GM21447 (cell line): ENCODE results near the gene ISL1.

Experiments
- ATAC-seq: cut with Tn5 transposase; IDR thresholded peaks from one replicate; pipeline ENCODE4 v1.9.1; 2021; ENCODE audit not compliant: unreplicated experiment

The ISL1 gene

GRCh38 chr5:51383131-51384121 lies at the start of gene ISL1:
Gene ISL1 (plus strand): TSS chr5:51383448. CDS start chr5:51383672, 224 bp downstream.
- ATAC-seq: no peak

- ATAC-seq: no peak
These were observed 46.4 kb upstream of the ISL1 start for GRCh38 chr5:51336878-51337277.

- ATAC-seq: no peak
These were observed 38.1 kb upstream of the ISL1 start for GRCh38 chr5:51345106-51345505.

GRCh38 chr5:51347157-51347556 lies 36.1 kb upstream of the ISL1 start:
- no peak for ATAC-seq

- no peak for ATAC-seq
These were observed 35.5 kb upstream of the ISL1 start for GRCh38 chr5:51347704-51348103.

GRCh38 chr5:51371052-51371451 lies 12.2 kb upstream of the ISL1 start:
- ATAC-seq: no peak

GRCh38 chr5:51373880-51374523 lies 9.2 kb upstream of the ISL1 start:
- ATAC-seq: no peak

- no peak for ATAC-seq
These were observed 8.2 kb upstream of the ISL1 start for GRCh38 chr5:51375084-51375483.

GRCh38 chr5:51376509-51376908 lies 6.7 kb upstream of the ISL1 start:
- ATAC-seq: no peak

GRCh38 chr5:51377151-51378060 lies 5.8 kb upstream of the ISL1 start:
- no peak for ATAC-seq

GRCh38 chr5:51378061-51378409 lies 5.2 kb upstream of the ISL1 start:
- ATAC-seq: no peak

GRCh38 chr5:51378448-51379330 lies 4.6 kb upstream of the ISL1 start:
- no peak for ATAC-seq

- ATAC-seq: no peak
These were observed 3.9 kb upstream of the ISL1 start for GRCh38 chr5:51379331-51379700.

- no peak for ATAC-seq
These were observed 2.5 kb upstream of the ISL1 start for GRCh38 chr5:51380603-51381207.

- ATAC-seq: no peak
These were observed 1.3 kb upstream of the ISL1 start for GRCh38 chr5:51381761-51382474.

- ATAC-seq: no peak
These were observed 622 bp upstream of the ISL1 start for GRCh38 chr5:51382521-51383130.

GRCh38 chr5:51384281-51384840 lies 1.1 kb downstream of the ISL1 start:
- no peak for ATAC-seq

- ATAC-seq: no peak
These were observed 2.0 kb downstream of the ISL1 start for GRCh38 chr5:51385216-51385615.
